B cell (primary cell): ENCODE measurements around the gene ARHGEF9. TPM values are rescaled to one million over a fixed set of nuclear protein-coding genes. Genes with fewer than 3 reads are reported as not detected.

Experiments used
- ATAC-seq: fragments of 200-7000 bp; cut with Tn5 transposase; one replicate; pipeline ENCODE4 v1.10.0; 2021; ENCODE audit warnings: low read depth, mild to moderate bottlenecking, moderate number of reproducible peaks, moderate library complexity
- CTCF ChIA-PET: fragments of 350-600 bp; sonication (Branson Sonifier 250); formaldehyde crosslinking; loops from one replicate; lab custom pipeline; 2021; ENCODE audit warnings: antibody characterized with exemption, inconsistent platforms; lab: Charles Lee
- POLR2A ChIA-PET: fragments of 350-600 bp; sonication (Branson Sonifier 250); formaldehyde crosslinking; loops from one replicate; lab custom pipeline; 2021; ENCODE audit warnings: antibody characterized with exemption; lab: Charles Lee
- DNase-seq: peaks from one replicate; pipeline ENCODE4 v3.0.0; 2013
- H2AFZ ChIP-seq: 2 replicates; pipeline ENCODE4 v1.6.1; 2012; ENCODE audit warnings: mild to moderate bottlenecking, low read depth, low read length; ENCODE audit not compliant: insufficient read depth, poor library complexity, severe bottlenecking
- H3K27ac ChIP-seq, 2 donors: 1 replicate in 1 of 2; 2 replicates in 1 of 2; pipeline ENCODE4 v1.5.1; 2012 to 2013; ENCODE audit warnings: low read length in 2 of 2, mild to moderate bottlenecking in 2 of 2, moderate library complexity in 1 of 2
- H3K27me3 ChIP-seq, 4 experiments: fragments of 200-600 bp in 1 of 4; sonication (generic) in 1 of 4; replicated peaks in 1 of 4; 1 replicate in 2 of 4; 2 replicates in 2 of 4; pipeline versions ENCODE4 v1.6.1 to v1.7.0; 2013 to 2016; ENCODE audit warnings: low read length in 3 of 4, mild to moderate bottlenecking in 2 of 4, mixed read lengths in 1 of 4, moderate library complexity in 1 of 4; ENCODE audit not compliant: insufficient read depth in 4 of 4, control insufficient read depth in 3 of 4; ENCODE audit errors: control extremely low read depth in 1 of 4
- H3K36me3 ChIP-seq, 2 experiments: replicated peaks in 1 of 2; 1 replicate in 1 of 2; 2 replicates in 1 of 2; pipeline versions ENCODE4 v1.6.1 to v1.7.1; 2013; ENCODE audit warnings: low read length in 1 of 2; ENCODE audit not compliant: insufficient read depth in 2 of 2, control insufficient read depth in 1 of 2; ENCODE audit errors: control extremely low read depth in 1 of 2, extremely low read depth in 1 of 2
- H3K4me1 ChIP-seq, 2 donors: fragments of 200-600 bp in 1 of 2; sonication (generic) in 1 of 2; 1 replicate in 1 of 2; 2 replicates in 1 of 2; pipeline versions ENCODE4 v1.5.1 to v1.6.1; 2013 to 2017; ENCODE audit warnings: low read length in 2 of 2; ENCODE audit not compliant: control insufficient read depth in 2 of 2, insufficient read depth in 2 of 2
- H3K4me2 ChIP-seq: replicated peaks from 2 replicates; pipeline ENCODE3; 2012; ENCODE audit warnings: mild to moderate bottlenecking, low read depth, low read length; ENCODE audit not compliant: poor library complexity, severe bottlenecking
- H3K4me3 ChIP-seq, 5 experiments: fragments of 200-600 bp in 1 of 5; sonication (generic) in 1 of 5; 1 replicate in 3 of 5; 2 replicates in 2 of 5; pipeline versions ENCODE4 v1.5.1 to v1.7.0; 2011 to 2016; ENCODE audit warnings: low read length in 4 of 5, mild to moderate bottlenecking in 4 of 5, low read depth in 2 of 5, control low read depth in 1 of 5, moderate library complexity in 1 of 5; ENCODE audit not compliant: insufficient read depth in 1 of 5; ENCODE audit errors: control extremely low read depth in 1 of 5, extremely low read depth in 1 of 5
- H3K79me2 ChIP-seq: fragments of 200-600 bp; sonication (generic); one replicate; pipeline ENCODE4 v1.6.0; 2016; ENCODE audit warnings: low read length; ENCODE audit not compliant: control insufficient read depth, insufficient read depth
- H3K9ac ChIP-seq: fragments of 200-600 bp; sonication (generic); 2 replicates; pipeline ENCODE4 v1.6.1; 2017; ENCODE audit warnings: mild to moderate bottlenecking, low read length, moderate library complexity
- H3K9me3 ChIP-seq, 3 donors: one replicate each; pipeline versions ENCODE4 v1.6.1 to v1.7.1; 2013; ENCODE audit warnings: low read length in 2 of 3; ENCODE audit not compliant: control insufficient read depth in 2 of 3, insufficient read depth in 1 of 3; ENCODE audit errors: control extremely low read depth in 1 of 3
- H4K20me1 ChIP-seq: 2 replicates; pipeline ENCODE4 v1.6.0; 2012; ENCODE audit warnings: mild to moderate bottlenecking, low read length; ENCODE audit not compliant: insufficient read depth, control insufficient read depth, poor library complexity, severe bottlenecking
- H3K27ac Mint-ChIP-seq: one replicate; pipeline ENCODE4 v1.8.0; 2021; ENCODE audit warnings: mixed read lengths
- H3K27me3 Mint-ChIP-seq: one replicate; pipeline ENCODE4 v1.8.0; 2021; ENCODE audit warnings: mixed read lengths
- H3K4me1 Mint-ChIP-seq: one replicate; pipeline ENCODE4 v1.8.0; 2021; ENCODE audit warnings: mixed read lengths
- H3K4me3 Mint-ChIP-seq: one replicate; pipeline ENCODE4 v1.8.0; 2021; ENCODE audit warnings: mixed read lengths
- H3K9me3 Mint-ChIP-seq: one replicate; pipeline ENCODE4 v1.8.0; 2022; ENCODE audit warnings: mixed read lengths; ENCODE audit not compliant: insufficient read depth
- EZH2 ChIP-seq: IDR thresholded peaks from 2 replicates; pipeline ENCODE4 v1.6.1; 2012; ENCODE audit warnings: borderline replicate concordance, low read depth, mild to moderate bottlenecking, moderate library complexity, low read length; ENCODE audit not compliant: insufficient read depth, poor library complexity, severe bottlenecking
- WGBS: methylation state at CpG from one replicate; pipeline ENCODE4 v1.1.5; 2013; ENCODE audit warnings: missing lambda C conversion rate; ENCODE audit not compliant: insufficient coverage; 5-methylcytosine and 5-hydroxymethylcytosine counted together
- intact Hi-C: fragments of 100-400 bp; cut with micrococcal nuclease; formaldehyde crosslinking; loops from one replicate; pipeline ENCODE4 v1.10.0; 2022
- polyA plus RNA-seq: library from polyadenylated mRNA; depleted of rRNA; stranded (reverse); fragments of >200 nt; gene quantifications from 2 replicates; pipeline ENCODE4 v1.2.3, GENCODE V29; 2012
- total RNA-seq, 2 donors: library from RNA; stranded (reverse); fragments of 120-200 nt in 1 of 2; gene quantifications; 1 replicate in 1 of 2; 2 replicates in 1 of 2; pipeline versions ENCODE4 v1.2.3 to v1.2.4, GENCODE V29; 2013 to 2022
- TF ChIP-seq, protein P1 (sequence below): fragments of 200-600 bp; IDR thresholded peaks from one replicate; pipeline ENCODE4 v1.8.0; 2022; ENCODE audit warnings: antibody characterized with exemption, mild to moderate bottlenecking

The ARHGEF9 gene
- total and polyA plus RNA-seq, 2 donors (not counting 1 experiment from before 2014, with no cell fraction given), result 10.1 to 29.3 TPM

DNA sequence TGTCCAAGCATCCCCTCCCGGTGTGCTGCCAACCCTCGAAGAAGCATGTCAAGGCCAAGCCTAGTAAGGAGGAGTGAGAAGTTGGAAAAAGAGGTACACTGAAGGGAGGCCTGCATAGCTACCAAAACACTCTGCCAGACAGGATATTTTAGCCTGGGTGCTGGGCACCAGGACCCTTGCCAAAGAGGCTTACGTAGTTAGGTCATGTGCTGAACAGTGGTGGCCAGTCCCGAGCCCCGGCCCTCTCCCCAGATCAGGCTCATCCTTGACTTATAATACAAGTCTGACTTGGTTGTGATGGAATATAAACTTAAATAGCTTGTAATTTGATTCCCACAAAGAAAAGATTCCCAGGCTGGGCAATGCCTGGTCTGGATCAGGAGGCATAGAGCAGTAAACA lies 149.3 kb downstream of the ARHGEF9 start:
- TF ChIP-seq, protein P1, sequence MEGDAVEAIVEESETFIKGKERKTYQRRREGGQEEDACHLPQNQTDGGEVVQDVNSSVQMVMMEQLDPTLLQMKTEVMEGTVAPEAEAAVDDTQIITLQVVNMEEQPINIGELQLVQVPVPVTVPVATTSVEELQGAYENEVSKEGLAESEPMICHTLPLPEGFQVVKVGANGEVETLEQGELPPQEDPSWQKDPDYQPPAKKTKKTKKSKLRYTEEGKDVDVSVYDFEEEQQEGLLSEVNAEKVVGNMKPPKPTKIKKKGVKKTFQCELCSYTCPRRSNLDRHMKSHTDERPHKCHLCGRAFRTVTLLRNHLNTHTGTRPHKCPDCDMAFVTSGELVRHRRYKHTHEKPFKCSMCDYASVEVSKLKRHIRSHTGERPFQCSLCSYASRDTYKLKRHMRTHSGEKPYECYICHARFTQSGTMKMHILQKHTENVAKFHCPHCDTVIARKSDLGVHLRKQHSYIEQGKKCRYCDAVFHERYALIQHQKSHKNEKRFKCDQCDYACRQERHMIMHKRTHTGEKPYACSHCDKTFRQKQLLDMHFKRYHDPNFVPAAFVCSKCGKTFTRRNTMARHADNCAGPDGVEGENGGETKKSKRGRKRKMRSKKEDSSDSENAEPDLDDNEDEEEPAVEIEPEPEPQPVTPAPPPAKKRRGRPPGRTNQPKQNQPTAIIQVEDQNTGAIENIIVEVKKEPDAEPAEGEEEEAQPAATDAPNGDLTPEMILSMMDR, result no peak
- TF ChIP-seq EZH2, result no peak
- Histone ChIP-seq H3K4me3 (no peak overlapping the region), H3K36me3 (peaks cover 0 to 4% of the 10 kb centered on the region in 2 experiments), H4K20me1 (no peaks in the 10 kb centered on the region), H3K4me1 (no peaks in the 10 kb centered on the region), H3K9me3 (peaks cover 0 to 3% (median 0%) of the 10 kb centered on the region in 3 donors), H3K4me2 (no peak overlapping the region), H3K27me3 (no peaks in the 10 kb centered on the region), H3K9ac (no peak overlapping the region), H2AFZ (no peak overlapping the region), H3K27ac (no peak overlapping the region), H3K79me2 (no peaks in the 10 kb centered on the region)
- H3K4me1 Mint-ChIP-seq, result no peaks in the 10 kb centered on the region
- WGBS, result no CpG with 5 or more reads among the region's 5 CpGs
- H3K9me3 Mint-ChIP-seq, result peaks cover 4% of the 10 kb centered on the region
- CTCF ChIA-PET, result no interaction called here
- H3K27me3 Mint-ChIP-seq, result no peaks in the 10 kb centered on the region
- DNase-seq, result no peak
- H3K27ac Mint-ChIP-seq, result no peak overlapping the region
- no peak for ATAC-seq
- intact Hi-C loops, result no loop called here
- POLR2A ChIA-PET, result no interaction called here
- no peak overlapping the region for H3K4me3 Mint-ChIP-seq

DNA sequence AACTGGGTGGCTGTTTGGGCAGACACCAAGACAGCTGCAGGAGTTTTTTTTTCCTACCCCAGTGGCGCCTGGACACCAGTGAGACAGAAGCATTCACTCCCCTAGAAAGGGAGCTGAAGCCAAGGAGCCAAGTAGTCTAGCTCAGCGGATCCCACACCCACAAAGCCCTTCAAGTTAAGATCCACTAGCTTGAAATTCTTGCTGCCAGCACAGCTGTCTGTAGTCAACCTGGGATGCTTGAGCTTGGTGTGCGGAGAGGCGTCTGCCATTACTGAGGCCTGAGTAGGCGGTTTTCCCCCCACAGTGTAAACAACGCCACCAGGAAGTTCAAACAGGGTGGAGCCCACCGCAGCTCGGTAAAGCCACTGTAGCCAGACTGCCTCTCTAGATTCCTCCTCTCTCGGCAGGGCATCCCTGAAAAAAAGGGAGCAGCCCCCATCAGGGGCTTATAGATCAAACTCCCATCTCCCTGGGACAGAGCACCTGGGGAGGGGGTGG lies 171.4 kb downstream of the ARHGEF9 start:
- CTCF ChIA-PET, result no interaction called here
- H3K4me2 ChIP-seq, result no peak overlapping the region
- Mint-ChIP-seq H3K27me3 (no peaks in the 10 kb centered on the region), H3K4me3 (no peak overlapping the region), H3K27ac (no peak overlapping the region), H3K4me1 (no peaks in the 10 kb centered on the region), H3K9me3 (no peaks in the 10 kb centered on the region)
- TF ChIP-seq, protein P1, result no peak
- no peak for TF ChIP-seq EZH2
- no peaks in the 10 kb centered on the region for H4K20me1 ChIP-seq
- H3K36me3 ChIP-seq, result no peaks in the 10 kb centered on the region
- no peaks in the 10 kb centered on the region for H3K79me2 ChIP-seq
- no peak overlapping the region for H2AFZ ChIP-seq
- no peaks in the 10 kb centered on the region for H3K4me1 ChIP-seq
- H3K27ac ChIP-seq, result no peak overlapping the region
- no peaks in the 10 kb centered on the region for H3K9me3 ChIP-seq
- H3K27me3 ChIP-seq, result no peaks in the 10 kb centered on the region
- H3K4me3 ChIP-seq, result no peak overlapping the region
- no CpG with 5 or more reads among the region's 9 CpGs for WGBS
- DNase-seq (no peak), ATAC-seq (no peak)
- no peak overlapping the region for H3K9ac ChIP-seq
- intact Hi-C loops, result no loop called here
- POLR2A ChIA-PET, result no interaction called here
